GM18870 (cell line): ENCODE data around the gene HBE1.

Source experiments
- ATAC-seq: cut with Tn5 transposase; IDR thresholded peaks from one replicate; pipeline ENCODE4 v1.9.1; 2021; ENCODE audit warnings: moderate library complexity; ENCODE audit not compliant: unreplicated experiment

The HBE1 gene

GRCh38 chr11:5235364-5236095 lies 34.2 kb downstream of the HBE1 start:
- ATAC-seq: no peak

- peak; percentile 87 for ATAC-seq
Observed at GRCh38 chr11:5234381-5234834, 35.3 kb downstream of the HBE1 start, which contains the start of gene HBD. Gene HBD, minus strand, starts transcription at chr11:5234483. Its CDS starts 50 bp downstream, at chr11:5234433.

GRCh38 chr11:5233307-5233706 lies 36.4 kb downstream of the HBE1 start:
- ATAC-seq: no peak

- ATAC-seq: no peak
Observed at GRCh38 chr11:5232821-5233220, 36.9 kb downstream of the HBE1 start.

GRCh38 chr11:5232176-5232575 lies 37.6 kb downstream of the HBE1 start:
- no peak for ATAC-seq

GRCh38 chr11:5231111-5231510 lies 38.6 kb downstream of the HBE1 start:
- no peak for ATAC-seq

- no peak for ATAC-seq
Observed at GRCh38 chr11:5230266-5230665, 39.5 kb downstream of the HBE1 start.

GRCh38 chr11:5229796-5230195 lies 39.9 kb downstream of the HBE1 start:
- ATAC-seq: no peak

- no peak for ATAC-seq
Observed at GRCh38 chr11:5229356-5229755, 40.4 kb downstream of the HBE1 start.

GRCh38 chr11:5228124-5228523 lies 41.6 kb downstream of the HBE1 start:
- no peak for ATAC-seq

GRCh38 chr11:5227681-5228080 lies 42.1 kb downstream of the HBE1 start:
- ATAC-seq: no peak

GRCh38 chr11:5226732-5227310 lies 42.9 kb downstream of the HBE1 start, which contains the start of gene HBB:
Gene HBB, minus strand, starts transcription at chr11:5227071. Its CDS starts 50 bp downstream, at chr11:5227021.
- no peak for ATAC-seq

- ATAC-seq: no peak
Observed at GRCh38 chr11:5225480-5225871, 44.3 kb downstream of the HBE1 start.

- ATAC-seq: no peak
Observed at GRCh38 chr11:5224538-5225479, 44.9 kb downstream of the HBE1 start.

GRCh38 chr11:5223686-5224085 lies 46.1 kb downstream of the HBE1 start:
- ATAC-seq: no peak

GRCh38 chr11:5223146-5223545 lies 46.6 kb downstream of the HBE1 start:
- no peak for ATAC-seq
